AG04449 (cell line): ENCODE results near the gene UBE2J2.

ENCODE experiments used
- CTCF ChIA-PET: fragments of 350-600 bp; formaldehyde crosslinking; extraction: SDS; loops from one replicate; lab custom pipeline; 2021; ENCODE audit warnings: antibody characterized with exemption; lab: Yijun Ruan, JAX
- POLR2A ChIA-PET: fragments of 400-600, 350-600 bp; formaldehyde crosslinking; extraction: SDS; loops from one replicate; lab custom pipeline; 2020; ENCODE audit warnings: antibody characterized with exemption, inconsistent platforms; lab: Yijun Ruan, JAX
- DNase-seq: peaks from one replicate; pipeline ENCODE4 v3.0.0-alpha.2; 2010; ENCODE audit warnings: low read depth, low spot score
- H3K4me3 ChIP-seq: 2 replicates; pipeline ENCODE4 v1.5.1; 2011; ENCODE audit warnings: low read depth, mild to moderate bottlenecking, control low read depth, low read length
- TF ChIP-seq, protein P1 (sequence below): IDR thresholded peaks from one replicate; pipeline ENCODE4 v1.5.1; 2011; ENCODE audit warnings: mild to moderate bottlenecking, moderate library complexity, low read length, control low read depth, inconsistent platforms; ENCODE audit not compliant: insufficient read depth; ENCODE audit errors: missing control alignments

The UBE2J2 gene

GRCh38 chr1:1217621-1218523 lies 55.8 kb downstream of the UBE2J2 start:
- no peak for DNase-seq
- ChIA-PET CTCF (interaction anchor here (0.9 kb wide), 1 partner anchor 13 kb away, joined by 3 read pairs; no protein-coding TSS in a partner anchor), POLR2A (no interaction called here)
- no peak overlapping the region for H3K4me3 ChIP-seq
- TF ChIP-seq, protein P1, sequence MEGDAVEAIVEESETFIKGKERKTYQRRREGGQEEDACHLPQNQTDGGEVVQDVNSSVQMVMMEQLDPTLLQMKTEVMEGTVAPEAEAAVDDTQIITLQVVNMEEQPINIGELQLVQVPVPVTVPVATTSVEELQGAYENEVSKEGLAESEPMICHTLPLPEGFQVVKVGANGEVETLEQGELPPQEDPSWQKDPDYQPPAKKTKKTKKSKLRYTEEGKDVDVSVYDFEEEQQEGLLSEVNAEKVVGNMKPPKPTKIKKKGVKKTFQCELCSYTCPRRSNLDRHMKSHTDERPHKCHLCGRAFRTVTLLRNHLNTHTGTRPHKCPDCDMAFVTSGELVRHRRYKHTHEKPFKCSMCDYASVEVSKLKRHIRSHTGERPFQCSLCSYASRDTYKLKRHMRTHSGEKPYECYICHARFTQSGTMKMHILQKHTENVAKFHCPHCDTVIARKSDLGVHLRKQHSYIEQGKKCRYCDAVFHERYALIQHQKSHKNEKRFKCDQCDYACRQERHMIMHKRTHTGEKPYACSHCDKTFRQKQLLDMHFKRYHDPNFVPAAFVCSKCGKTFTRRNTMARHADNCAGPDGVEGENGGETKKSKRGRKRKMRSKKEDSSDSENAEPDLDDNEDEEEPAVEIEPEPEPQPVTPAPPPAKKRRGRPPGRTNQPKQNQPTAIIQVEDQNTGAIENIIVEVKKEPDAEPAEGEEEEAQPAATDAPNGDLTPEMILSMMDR, result no peak

DNA sequence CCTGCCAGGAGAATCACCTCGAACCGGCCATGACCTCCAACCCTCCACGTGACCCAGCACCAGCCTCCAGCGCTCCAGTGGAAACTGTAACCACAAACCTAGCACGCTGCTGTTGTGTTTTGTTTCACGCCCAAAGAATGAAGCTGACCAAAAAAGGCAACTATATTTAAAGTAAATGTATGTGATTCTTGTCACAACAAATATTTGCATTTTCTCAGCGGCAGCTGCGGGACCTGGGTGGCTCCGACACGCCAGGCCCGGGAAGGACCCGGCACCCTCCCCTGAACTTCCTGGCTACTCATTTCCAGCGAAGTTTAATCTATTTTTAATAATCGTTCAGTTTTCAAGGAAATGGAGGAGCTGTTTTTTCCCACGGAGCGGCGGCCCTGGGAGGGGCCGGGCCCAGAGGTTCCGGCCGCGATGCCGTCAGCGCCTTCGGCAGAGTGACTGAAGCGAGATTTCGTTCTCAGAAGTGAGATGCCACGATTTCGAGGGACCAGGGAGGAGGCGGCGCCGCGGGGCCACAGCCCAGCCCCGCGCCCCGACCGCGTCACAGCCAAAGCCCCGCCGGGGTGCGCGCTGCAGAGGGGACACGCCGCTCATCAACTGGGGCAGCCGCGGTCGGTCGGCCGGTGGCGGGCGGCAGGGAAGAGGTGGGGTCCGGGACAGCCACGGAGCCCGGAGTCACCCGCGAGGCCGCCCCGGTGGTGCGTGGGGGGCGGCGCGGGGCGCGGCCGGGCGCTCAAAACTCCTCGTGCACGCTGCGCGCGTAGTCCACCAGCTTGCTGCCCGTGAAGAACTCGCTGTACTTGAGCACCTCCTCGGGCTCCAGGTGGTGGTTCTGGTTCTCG lies 56.7 kb downstream of the UBE2J2 start:
- DNase-seq, result no peak
- H3K4me3 ChIP-seq, result no peak overlapping the region
- ChIA-PET POLR2A (no interaction called here), CTCF (interaction anchor here (0.6 to 0.9 kb wide), 2 partner anchors 14 to 95 kb away, joined by 3 read pairs; no protein-coding TSS in a partner anchor)
- TF ChIP-seq, protein P1, result no peak

- TF ChIP-seq, protein P1, result no peak
- no peak overlapping the region for H3K4me3 ChIP-seq
- DNase-seq, result no peak
- POLR2A ChIA-PET, result interaction anchor here (0.5 kb wide), 1 partner anchor 53 kb away, joined by 3 read pairs; no protein-coding TSS in a partner anchor
- CTCF ChIA-PET, result interaction anchor here (0.8 kb wide), 1 partner anchor 74 kb away, joined by 3 read pairs; no protein-coding TSS in a partner anchor
Measured at GRCh38 chr1:1215881-1216605, 57.6 kb downstream of the UBE2J2 start.

DNA sequence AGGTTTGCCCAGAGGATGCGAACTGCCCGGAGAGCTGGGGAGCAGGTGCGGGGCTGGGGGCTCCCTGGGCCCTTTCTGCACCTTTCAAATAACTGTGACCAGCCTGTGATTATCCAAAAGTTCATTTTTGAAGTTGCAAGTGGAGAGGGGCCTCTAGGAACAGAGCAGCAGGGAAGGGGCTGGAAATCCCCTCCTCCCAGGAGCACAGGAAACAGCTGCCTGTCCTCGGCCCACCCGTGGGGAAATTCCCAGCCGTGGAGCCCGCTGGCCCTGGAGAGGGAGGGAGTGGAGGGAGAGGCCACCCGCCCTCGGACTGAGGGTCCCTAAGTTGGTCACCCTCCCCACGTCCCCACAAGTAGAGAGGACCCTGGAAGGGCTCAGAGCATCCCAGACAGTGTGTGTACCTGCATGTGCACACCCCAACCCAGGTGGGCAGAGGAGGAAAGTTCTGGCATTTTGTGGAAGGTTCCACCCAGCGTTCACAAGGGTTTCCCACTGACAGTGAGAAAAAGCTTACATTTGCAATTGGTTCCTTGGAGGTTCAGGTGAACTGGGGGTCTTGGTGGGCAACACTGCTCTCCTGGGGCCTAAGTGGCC lies 58.5 kb downstream of the UBE2J2 start:
- POLR2A ChIA-PET, result no interaction called here
- CTCF ChIA-PET, result interaction anchor here (0.8 kb wide), 1 partner anchor 75 kb away, joined by 3 read pairs; no protein-coding TSS in a partner anchor
- TF ChIP-seq, protein P1, result no peak
- H3K4me3 ChIP-seq, result no peak overlapping the region
- no peak for DNase-seq

DNA sequence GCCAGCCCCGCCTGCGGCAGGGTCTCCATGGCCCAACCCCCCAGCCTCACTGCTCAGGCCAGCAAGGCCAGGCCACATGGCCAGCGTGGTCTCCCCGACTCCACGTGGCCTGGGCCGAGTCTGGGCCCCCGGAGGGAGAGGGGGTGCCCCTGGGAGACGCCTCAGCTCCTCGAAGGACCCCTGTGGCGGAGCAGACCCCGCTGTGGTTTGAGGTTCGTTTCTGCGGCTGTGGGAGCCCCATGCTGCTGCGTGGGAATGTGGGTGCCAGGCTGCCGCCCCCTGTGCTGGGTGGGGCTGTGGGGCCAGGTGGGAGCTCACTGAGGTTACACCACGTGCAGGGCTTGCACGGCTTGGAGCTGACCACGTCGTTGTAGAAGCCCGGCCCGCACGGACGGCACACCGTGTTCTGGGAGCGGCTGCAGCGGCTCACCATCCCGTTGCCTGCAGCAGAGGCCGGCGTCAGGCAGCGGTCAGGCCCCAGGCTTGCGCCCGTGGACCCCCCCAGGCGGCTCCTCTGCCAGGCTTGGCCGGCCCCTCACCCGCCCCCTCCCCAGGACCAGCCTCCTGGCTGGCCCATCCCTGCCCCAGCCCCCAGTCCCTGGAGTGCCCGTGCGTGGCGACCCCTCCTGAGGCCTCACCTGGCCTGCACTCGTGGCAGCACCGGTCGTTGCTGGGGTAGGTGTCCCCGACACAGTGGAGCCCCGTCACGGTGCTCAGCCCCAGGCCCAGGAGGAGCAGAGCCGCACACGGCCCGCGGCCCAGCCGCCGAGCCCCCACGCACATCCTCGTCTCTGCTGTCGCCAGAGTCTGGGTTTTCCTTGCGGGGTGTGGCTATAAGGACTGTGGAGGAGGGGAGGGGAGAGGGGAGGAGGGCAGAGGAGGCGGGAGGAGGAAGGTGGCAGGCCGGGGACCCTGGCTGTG lies 60.0 kb downstream of the UBE2J2 start, which contains the start of gene TNFRSF4:
TNFRSF4 (minus strand) TSS at position 809 of the 921 bp plus-strand sequence; CDS start at position 783, 26 bp downstream.
- POLR2A ChIA-PET, result no interaction called here
- DNase-seq, result no peak
- TF ChIP-seq, protein P1, result no peak
- no peak within 1 kb of the TSS for H3K4me3 ChIP-seq
- CTCF ChIA-PET, result no interaction called here
